Subcutaneous adipose tissue (tissue), 4 donors: ENCODE data around the gene BLACAT1. TPM values are rescaled to one million over a fixed set of nuclear protein-coding genes. Genes with fewer than 3 reads are reported as not detected.

Experiments used
- total RNA-seq, 4 donors: library from RNA; depleted of rRNA; stranded (reverse); fragments of >200 nt; gene quantifications; one replicate each; pipeline ENCODE4 v1.1.0, GENCODE V29; 2016
- TF ChIP-seq, protein P1 (sequence below): fragments of 450-650 bp; IDR thresholded peaks from one replicate; pipeline ENCODE4 v1.5.1; 2016; ENCODE audit warnings: low read depth, mild to moderate bottlenecking, control low read depth, antibody characterized with exemption, moderate library complexity

The BLACAT1 gene
- total RNA-seq, 4 donors from 2014 or later, result not detected

DNA sequence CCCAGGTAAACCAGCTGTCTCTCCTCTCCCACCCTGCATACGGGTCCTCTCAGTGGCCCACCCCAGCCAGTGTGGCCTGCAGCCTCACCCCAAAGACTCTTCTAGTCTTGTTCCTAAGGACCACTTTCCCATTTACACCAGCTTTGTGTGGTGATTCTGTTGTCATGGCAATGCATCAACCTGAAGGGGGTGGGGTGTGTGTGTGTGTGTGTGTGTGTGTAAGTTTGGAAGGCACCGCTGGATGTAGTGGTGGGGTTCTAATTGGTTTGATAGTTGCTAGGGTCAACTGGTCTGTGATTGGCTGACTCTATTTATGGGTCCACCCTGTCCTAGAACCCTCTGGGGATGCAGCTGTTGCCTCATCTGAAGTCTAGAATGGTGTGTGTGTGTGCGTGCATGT, 43.9 kb upstream of the BLACAT1 start:
- TF ChIP-seq, protein P1, sequence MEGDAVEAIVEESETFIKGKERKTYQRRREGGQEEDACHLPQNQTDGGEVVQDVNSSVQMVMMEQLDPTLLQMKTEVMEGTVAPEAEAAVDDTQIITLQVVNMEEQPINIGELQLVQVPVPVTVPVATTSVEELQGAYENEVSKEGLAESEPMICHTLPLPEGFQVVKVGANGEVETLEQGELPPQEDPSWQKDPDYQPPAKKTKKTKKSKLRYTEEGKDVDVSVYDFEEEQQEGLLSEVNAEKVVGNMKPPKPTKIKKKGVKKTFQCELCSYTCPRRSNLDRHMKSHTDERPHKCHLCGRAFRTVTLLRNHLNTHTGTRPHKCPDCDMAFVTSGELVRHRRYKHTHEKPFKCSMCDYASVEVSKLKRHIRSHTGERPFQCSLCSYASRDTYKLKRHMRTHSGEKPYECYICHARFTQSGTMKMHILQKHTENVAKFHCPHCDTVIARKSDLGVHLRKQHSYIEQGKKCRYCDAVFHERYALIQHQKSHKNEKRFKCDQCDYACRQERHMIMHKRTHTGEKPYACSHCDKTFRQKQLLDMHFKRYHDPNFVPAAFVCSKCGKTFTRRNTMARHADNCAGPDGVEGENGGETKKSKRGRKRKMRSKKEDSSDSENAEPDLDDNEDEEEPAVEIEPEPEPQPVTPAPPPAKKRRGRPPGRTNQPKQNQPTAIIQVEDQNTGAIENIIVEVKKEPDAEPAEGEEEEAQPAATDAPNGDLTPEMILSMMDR, result no peak

DNA sequence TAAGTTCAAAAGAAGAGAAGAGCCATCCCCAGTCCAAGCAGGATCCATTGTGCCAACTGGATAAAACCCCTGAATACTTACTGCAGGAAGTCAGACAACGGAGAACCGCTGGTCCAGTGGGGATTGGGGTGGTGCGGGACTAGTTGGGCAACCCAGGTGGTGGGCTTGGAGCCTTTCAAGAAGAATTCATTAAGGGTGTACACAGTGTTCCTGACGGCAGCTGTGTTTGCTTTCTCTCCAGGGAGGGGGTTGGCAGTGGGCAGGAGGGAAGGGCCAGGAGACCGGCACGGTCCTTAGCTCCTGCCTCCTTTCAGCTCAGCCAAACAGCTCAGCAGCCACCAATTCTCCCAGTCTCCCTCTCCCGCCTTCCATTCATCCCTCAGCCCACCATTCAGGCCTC, 41.5 kb upstream of the BLACAT1 start:
- TF ChIP-seq, protein P1, result no peak

DNA sequence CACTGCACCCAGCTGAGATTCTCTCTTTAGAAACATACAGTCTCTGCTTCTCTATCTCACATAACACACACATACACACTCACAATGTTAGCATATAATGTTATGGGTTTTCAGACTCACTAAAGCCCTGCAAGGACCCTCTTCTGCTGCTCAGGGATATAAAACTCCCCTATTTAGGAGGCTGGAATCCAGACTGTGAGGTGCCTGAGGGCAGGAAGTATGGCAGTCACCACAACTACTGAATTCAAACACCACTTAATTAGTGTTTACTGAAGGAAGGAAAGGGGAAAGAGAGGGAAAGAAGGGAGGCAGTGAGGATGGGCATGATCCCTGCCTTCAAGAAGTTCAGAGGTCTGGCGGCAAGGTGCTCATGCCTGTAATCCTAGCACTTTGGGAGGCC, 40.8 kb upstream of the BLACAT1 start:
- TF ChIP-seq, protein P1, result no peak

DNA sequence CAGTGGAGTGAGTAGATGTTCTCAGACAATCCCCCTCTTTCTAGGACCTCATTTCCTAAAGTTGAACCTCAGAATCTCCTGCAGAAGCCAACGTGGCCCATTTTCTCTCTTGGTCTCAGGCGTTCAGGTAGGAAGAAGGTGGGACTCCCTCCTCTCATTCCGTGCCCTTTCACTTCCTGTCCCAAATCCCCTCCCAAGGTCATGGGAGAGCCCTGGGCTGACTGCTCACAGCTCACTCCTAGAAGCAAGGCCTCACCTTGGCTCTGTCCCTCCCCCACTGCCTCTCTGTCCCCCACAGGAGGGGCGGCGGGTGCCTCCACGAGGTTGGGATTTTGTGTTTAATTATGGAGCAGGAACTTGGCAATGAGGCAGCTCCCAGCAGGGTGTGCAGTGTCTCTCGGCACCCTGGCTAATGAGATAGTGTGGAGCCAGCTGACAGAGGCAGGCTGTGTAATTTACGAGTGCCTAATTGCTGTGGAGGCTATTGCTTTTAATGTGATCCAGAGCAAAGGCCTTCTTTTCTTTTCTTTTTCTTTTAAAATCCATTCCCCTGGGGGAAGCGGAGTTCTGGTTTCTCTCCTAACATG, 39.5 kb upstream of the BLACAT1 start:
- TF ChIP-seq, protein P1, result no peak

DNA sequence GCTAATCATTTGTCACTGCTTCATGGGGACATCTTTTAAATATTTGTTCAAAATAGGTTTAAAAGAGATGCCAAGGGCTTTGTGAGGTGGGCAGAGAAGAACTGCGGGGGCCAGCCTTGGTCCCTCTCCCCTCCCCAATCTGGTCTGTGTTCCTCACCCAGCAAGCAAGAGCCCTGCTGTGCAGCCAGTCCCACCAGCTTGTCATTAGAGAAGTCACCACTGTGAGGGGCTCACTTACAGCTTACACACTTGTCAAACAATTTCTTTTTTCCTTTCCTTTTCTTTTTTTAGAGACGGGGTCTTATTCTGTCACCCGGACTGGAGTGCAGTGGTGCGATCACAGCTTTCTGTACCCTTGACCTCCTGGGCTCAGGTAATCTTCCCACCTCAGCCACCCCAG, 38.3 kb upstream of the BLACAT1 start:
- TF ChIP-seq, protein P1, result no peak

DNA sequence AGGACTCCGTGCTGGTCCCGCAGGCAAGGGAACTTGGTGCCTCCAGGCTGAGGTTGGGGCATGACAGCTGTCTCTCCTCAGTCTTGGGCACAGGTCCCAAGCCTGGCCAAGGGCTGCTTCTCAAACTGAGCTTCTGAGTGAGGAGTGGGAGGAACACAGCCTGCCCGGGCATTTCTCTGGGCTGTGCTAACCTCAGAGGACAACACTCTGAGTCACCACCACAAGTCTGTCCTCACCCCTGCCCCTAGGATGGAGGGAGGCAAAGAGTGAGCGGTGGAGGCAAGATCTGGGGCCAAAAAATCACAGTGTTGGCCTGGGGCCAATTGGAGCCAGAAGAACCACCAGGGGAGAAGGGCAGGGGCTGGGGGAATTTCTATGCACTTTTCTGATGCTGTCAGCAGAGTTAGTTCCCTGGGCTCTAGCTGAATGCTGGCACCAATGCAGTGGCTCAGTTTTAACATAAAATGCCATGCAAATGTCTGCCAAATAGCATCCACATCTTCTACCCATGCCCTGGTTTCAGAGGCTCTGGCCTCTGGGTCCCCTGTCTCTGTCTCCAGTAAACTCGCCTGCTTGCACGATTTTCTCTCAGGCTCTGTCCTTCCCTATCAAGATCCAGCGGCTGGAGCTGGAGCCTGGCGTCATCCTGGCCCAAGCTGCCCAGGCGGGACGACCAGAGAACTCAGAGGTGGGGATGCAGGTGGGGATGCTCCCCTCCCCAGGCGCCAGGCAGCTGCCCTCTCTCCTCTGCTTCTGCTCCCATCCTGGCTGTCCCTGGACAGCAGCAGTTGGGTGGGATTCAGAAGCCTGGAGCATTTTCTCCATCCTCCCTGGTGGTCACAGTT, 37.6 kb upstream of the BLACAT1 start:
- TF ChIP-seq, protein P1, result no peak

DNA sequence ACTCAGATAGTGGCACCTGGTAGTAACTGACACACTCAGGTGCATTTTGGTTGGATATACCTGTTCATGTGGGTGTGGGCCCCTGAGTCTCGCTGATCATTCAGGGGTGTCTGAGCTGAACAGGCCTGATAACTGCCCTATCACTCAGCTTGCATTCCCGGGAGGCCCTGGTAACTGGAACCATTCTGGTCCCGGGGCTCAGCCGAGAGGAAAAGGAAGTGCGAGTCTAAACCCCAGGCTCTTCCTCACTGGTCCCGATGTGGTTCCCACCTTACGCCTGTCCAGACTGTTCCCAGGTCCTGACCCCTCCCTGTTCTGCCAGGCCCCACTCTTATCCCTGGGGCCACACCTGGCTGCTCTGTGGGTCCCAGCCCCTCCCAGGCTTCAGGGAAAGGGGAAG, 36.9 kb upstream of the BLACAT1 start:
- TF ChIP-seq, protein P1, result no peak
